HepG2 (cell line): ENCODE measurements around the gene FALEC. TPM values are rescaled to one million over a fixed set of nuclear protein-coding genes. Genes with fewer than 3 reads are reported as not detected.

Experiments
- ATAC-seq: fragments of 200-7000 bp; cut with Tn5 transposase; 3 replicates; pipeline ENCODE4 v1.9.1; 2020; ENCODE audit warnings: mild to moderate bottlenecking, moderate library complexity
- BruUV-seq: library from RNA; stranded (reverse); fragments of 400-500 nt; replicated peaks from 2 replicates; lab custom pipeline; 2021; lab: Mats Ljungman, UMichigan
- CTCF ChIA-PET: fragments of 300-600 bp; formaldehyde crosslinking; extraction: SDS; loops from one replicate; lab custom pipeline; 2021; ENCODE audit warnings: low total read pairs, inconsistent platforms, low intra/inter-chr PET ratio; lab: Yijun Ruan, JAX
- POLR2A ChIA-PET: fragments of 350-600 bp; sonication (Branson Sonifier 250); formaldehyde crosslinking; loops from one replicate; lab custom pipeline; 2020; ENCODE audit warnings: antibody characterized with exemption, inconsistent platforms; lab: Yijun Ruan, JAX
- DNase-seq: peaks from one replicate; pipeline ENCODE4 v3.0.0-alpha.2; 2015; ENCODE audit warnings: low spot score
- FAIRE-seq: peaks from 3 replicates; lab custom pipeline; 2011; peaks lifted over from hg19 to GRCh38; lab: Jason Lieb, UNC
- H2AFZ ChIP-seq: one replicate; pipeline ENCODE4 v1.6.1; 2011; ENCODE audit warnings: low read length, inconsistent platforms
- H3K27ac ChIP-seq: fragments of 300-600 bp; 3 replicates; pipeline ENCODE4 v1.8.0; 2011; ENCODE audit warnings: mixed run types, mild to moderate bottlenecking, mixed read lengths, low read length, inconsistent platforms; ENCODE audit not compliant: insufficient read depth; ENCODE audit errors: extremely low read length
- H3K27me3 ChIP-seq, 2 experiments: fragments of 200-600 bp in 1 of 2; 2 replicates in 1 of 2; 3 replicates in 1 of 2; pipeline versions ENCODE4 v1.6.0 to v1.8.0; 2011; ENCODE audit warnings: low read length in 2 of 2, mild to moderate bottlenecking in 2 of 2, moderate library complexity in 2 of 2, inconsistent platforms in 1 of 2; ENCODE audit not compliant: insufficient read depth in 2 of 2, control insufficient read depth in 1 of 2
- H3K36me3 ChIP-seq, 2 experiments: fragments of 200-600 bp in 1 of 2; replicated peaks in 1 of 2; 2 replicates in 1 of 2; 3 replicates in 1 of 2; pipeline versions ENCODE4 v1.5.1 to v1.8.0; 2011; ENCODE audit warnings: low read length in 2 of 2, inconsistent platforms in 1 of 2; ENCODE audit not compliant: insufficient read depth in 2 of 2, control insufficient read depth in 1 of 2
- H3K4me1 ChIP-seq: 2 replicates; pipeline ENCODE4 v1.5.1; 2012; ENCODE audit warnings: low read length, inconsistent platforms; ENCODE audit not compliant: insufficient read depth
- H3K4me2 ChIP-seq: 2 replicates; pipeline ENCODE4 v1.6.0; 2011; ENCODE audit warnings: low read depth, low read length, inconsistent platforms
- H3K4me3 ChIP-seq, 3 experiments: fragments of 200-600 bp in 1 of 3; sonication (generic), shearing (Covaris generic) in 1 of 3; replicated peaks in 1 of 3; 2 replicates each; pipeline ENCODE4 v1.5.1; 2011 to 2016; ENCODE audit warnings: low read length in 3 of 3, inconsistent platforms in 2 of 3, low read depth in 2 of 3, mild to moderate bottlenecking in 2 of 3, control low read depth in 1 of 3, mixed read lengths in 1 of 3; ENCODE audit not compliant: insufficient read depth in 1 of 3
- H3K79me2 ChIP-seq: one replicate; pipeline ENCODE4 v1.6.1; 2011; ENCODE audit warnings: low read length, inconsistent platforms; ENCODE audit not compliant: insufficient read depth
- H3K9ac ChIP-seq: 2 replicates; pipeline ENCODE4 v1.6.0; 2011; ENCODE audit warnings: mild to moderate bottlenecking, low read depth, low read length, inconsistent platforms; ENCODE audit not compliant: insufficient read depth
- H3K9me3 ChIP-seq: 2 replicates; pipeline ENCODE4 v1.5.1; 2012; ENCODE audit warnings: mild to moderate bottlenecking, low read length
- H4K20me1 ChIP-seq: 2 replicates; pipeline ENCODE4 v1.6.0; 2011; ENCODE audit warnings: inconsistent platforms, mild to moderate bottlenecking, low read length, moderate library complexity; ENCODE audit not compliant: insufficient read depth
- ARID3A ChIP-seq: IDR thresholded peaks from 2 replicates; pipeline ENCODE4 v1.6.1; 2012; ENCODE audit warnings: low read depth, low read length, improper control_type of control experiment
- ATM ChIP-seq: fragments of 450-650 bp; IDR thresholded peaks from 2 replicates; pipeline ENCODE4 v1.7.1; 2017; ENCODE audit warnings: mild to moderate bottlenecking, borderline replicate concordance
- DNMT3B ChIP-seq: conservative IDR thresholded peaks from 2 replicates; pipeline ENCODE4 v1.6.1; 2016; ENCODE audit warnings: missing biosample characterization, control low read depth
- HOXA3 ChIP-seq: sonication (generic); formaldehyde crosslinking; IDR thresholded peaks from 2 replicates; pipeline ENCODE4 v1.5.0; 2020; ENCODE audit warnings: missing genetic modification reagents
- SMC3 ChIP-seq: IDR thresholded peaks from 2 replicates; pipeline ENCODE4 v1.6.1; 2011; ENCODE audit warnings: low read length, improper control_type of control experiment
- STAG1 ChIP-seq: sonication (generic); formaldehyde crosslinking; IDR thresholded peaks from 2 replicates; pipeline ENCODE4 v1.4.0; 2020; ENCODE audit warnings: missing genetic modification reagents
- ZNF251 ChIP-seq: sonication (generic); formaldehyde crosslinking; IDR thresholded peaks from 2 replicates; pipeline ENCODE4 v1.9.0; 2021; ENCODE audit warnings: mild to moderate bottlenecking, missing genetic modification reagents
- ZXDC ChIP-seq: sonication (generic); formaldehyde crosslinking; IDR thresholded peaks from 2 replicates; pipeline ENCODE4 v1.5.0; 2020; ENCODE audit warnings: mild to moderate bottlenecking, missing genetic modification reagents
- WGBS: methylation state at CpG from one replicate; pipeline ENCODE4 v1.1.6; 2017; ENCODE audit warnings: low lambda C conversion rate; 5-methylcytosine and 5-hydroxymethylcytosine counted together
- in situ Hi-C: cut with HindIII; loops from 2 replicates; pipeline ENCODE4 v1.10.0; 2017; ENCODE audit warnings: low pct_unique_long_range_greater_than_20kb; ENCODE audit not compliant: extremely low pct_ligation_motif_present
- intact Hi-C: fragments of 100-400 bp; cut with micrococcal nuclease; formaldehyde crosslinking; loops from one replicate; pipeline ENCODE4 v1.10.0; 2022; ENCODE audit not compliant: unreplicated experiment
- polyA plus RNA-seq, 8 experiments: library from polyadenylated mRNA; depleted of rRNA in 3 of 8; stranded (reverse) in 7 of 8; unstranded in 1 of 8; fragments of >200 nt; fragmentation: Illumina TruSeq in 4 of 8; extraction: Trizol in 4 of 8; gene quantifications; 2 replicates each; pipeline versions ENCODE4 v1.2.1 to v1.2.3, GENCODE V29; 2011 to 2016; ENCODE audit warnings: low read depth in 4 of 8, missing spikeins in 1 of 8, mixed read lengths in 1 of 8; ENCODE audit not compliant: insufficient read depth in 1 of 8
- total RNA-seq, 5 experiments: library from RNA; depleted of rRNA; stranded (reverse); fragments of >200 nt; fragmentation: Illumina TruSeq; extraction: Trizol; gene quantifications; 2 replicates each; pipeline ENCODE4 v1.2.3, GENCODE V29; 2016; ENCODE audit warnings: low read depth in 1 of 5
- TF ChIP-seq, protein P1 (sequence below): sonication (generic); formaldehyde crosslinking; IDR thresholded peaks from 2 replicates; pipeline ENCODE4 v1.5.0; 2020; ENCODE audit warnings: mild to moderate bottlenecking, missing genetic modification reagents, moderate library complexity

The FALEC gene
- total and polyA plus RNA-seq, 2 of the 13 experiments (the other 11 are each of a cell fraction or from before 2014, with no cell fraction given) = 0.33 to 0.71 TPM

DNA sequence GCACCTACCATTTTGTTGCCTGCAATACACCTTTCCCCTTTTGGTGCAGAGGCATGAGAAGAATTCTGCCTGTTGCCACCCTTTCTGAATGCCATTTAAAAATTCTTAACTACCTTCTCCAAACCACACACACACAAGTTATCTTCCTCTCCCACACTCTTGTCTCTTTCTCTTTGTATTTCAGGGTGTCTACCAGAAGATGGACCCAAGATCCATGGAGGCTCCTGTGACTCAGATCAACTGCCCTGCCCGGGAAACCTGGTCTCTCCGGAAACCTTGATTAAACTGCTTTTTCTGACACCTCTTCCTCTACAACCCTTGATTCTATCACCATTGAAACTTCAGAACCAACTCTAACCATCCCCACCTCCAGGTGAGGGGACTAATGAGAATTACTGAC, 30.7 kb upstream of the FALEC start:
- peak overlapping the region; percentile 70 for H3K4me2 ChIP-seq
- no peak for FAIRE-seq
- peaks cover 11% of the 10 kb centered on the region for H3K79me2 ChIP-seq
- DNase-seq = peak; percentile 35
- H3K9me3 ChIP-seq = no peaks in the 10 kb centered on the region
- H3K27me3 ChIP-seq = no peaks in the 10 kb centered on the region
- 5% methylated on average over 2 of the region's 2 CpGs for WGBS
- peak overlapping the region; percentile 26 for H3K27ac ChIP-seq
- in situ Hi-C loops = loop anchor here (5.0 kb wide), 1 partner anchor 47 kb away; no protein-coding TSS in a partner anchor
- peak overlapping the region; percentile 19; the same call in 1 of the 2 replicates for H3K9ac ChIP-seq
- ATAC-seq = peak; percentile 31; the same call in 2 of the 3 replicates
- POLR2A ChIA-PET = interaction anchor here (2.0 to 2.3 kb wide), 2 partner anchors 11 to 31 kb away, joined by 5 to 6 read pairs; partner anchors contain the start of gene FALEC
- intact Hi-C loops = loop anchor here (5.0 kb wide), 1 partner anchor 137 kb away; no protein-coding TSS in a partner anchor
- BruUV-seq = no TSS peak
- peaks cover 2 to 9% of the 10 kb centered on the region in 2 experiments; a peak in 2 of 5 replicates for H3K36me3 ChIP-seq
- TF ChIP-seq HOXA3 (CRISPR knock-in tag) (no peak), ATM (no peak), STAG1 (CRISPR knock-in tag) (peak; percentile 65), DNMT3B (CRISPR knock-in tag) (no peak), ARID3A (no peak), ZXDC (CRISPR knock-in tag) (no peak), ZNF251 (CRISPR knock-in tag) (no peak), SMC3 (0 out of 2 replicates have a peak, but pooled peaks have one; percentile 36)
- TF ChIP-seq, protein P1, sequence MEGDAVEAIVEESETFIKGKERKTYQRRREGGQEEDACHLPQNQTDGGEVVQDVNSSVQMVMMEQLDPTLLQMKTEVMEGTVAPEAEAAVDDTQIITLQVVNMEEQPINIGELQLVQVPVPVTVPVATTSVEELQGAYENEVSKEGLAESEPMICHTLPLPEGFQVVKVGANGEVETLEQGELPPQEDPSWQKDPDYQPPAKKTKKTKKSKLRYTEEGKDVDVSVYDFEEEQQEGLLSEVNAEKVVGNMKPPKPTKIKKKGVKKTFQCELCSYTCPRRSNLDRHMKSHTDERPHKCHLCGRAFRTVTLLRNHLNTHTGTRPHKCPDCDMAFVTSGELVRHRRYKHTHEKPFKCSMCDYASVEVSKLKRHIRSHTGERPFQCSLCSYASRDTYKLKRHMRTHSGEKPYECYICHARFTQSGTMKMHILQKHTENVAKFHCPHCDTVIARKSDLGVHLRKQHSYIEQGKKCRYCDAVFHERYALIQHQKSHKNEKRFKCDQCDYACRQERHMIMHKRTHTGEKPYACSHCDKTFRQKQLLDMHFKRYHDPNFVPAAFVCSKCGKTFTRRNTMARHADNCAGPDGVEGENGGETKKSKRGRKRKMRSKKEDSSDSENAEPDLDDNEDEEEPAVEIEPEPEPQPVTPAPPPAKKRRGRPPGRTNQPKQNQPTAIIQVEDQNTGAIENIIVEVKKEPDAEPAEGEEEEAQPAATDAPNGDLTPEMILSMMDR = peak; percentile 53
- TF ChIP-seq, all 625 proteins: peak for 3
- no peak overlapping the region for H3K4me3 ChIP-seq
- H4K20me1 ChIP-seq = no peaks in the 10 kb centered on the region
- peaks cover 30% of the 10 kb centered on the region for H3K4me1 ChIP-seq
- H2AFZ ChIP-seq = peak overlapping the region; percentile 96
- CTCF ChIA-PET = interaction anchor here (0.8 to 1.9 kb wide), 2 partner anchors 21 to 76 kb away, joined by 3 to 7 read pairs; no protein-coding TSS in a partner anchor
